K562 (cell line): ENCODE measurements around the gene ANKRD60. TPM values are rescaled to one million over a fixed set of nuclear protein-coding genes. Genes with fewer than 3 reads are reported as not detected.
A peak's percentile ranks its signal among the peaks of the same experiment; 100 is the strongest.

ENCODE experiments used
- BRCA1 ChIP-seq, 2 experiments: fragments of 450-650 bp in 1 of 2; sonication (generic) in 1 of 2; formaldehyde crosslinking in 1 of 2; IDR thresholded peaks; 2 replicates each; pipeline versions ENCODE4 v1.5.0 to v1.6.1; 2017 to 2020; ENCODE audit warnings: mild to moderate bottlenecking in 1 of 2, missing genetic modification reagents in 1 of 2
- CC2D1A ChIP-seq: fragments of 450-650 bp; IDR thresholded peaks from 2 replicates; pipeline ENCODE4 v1.6.1; 2017; ENCODE audit warnings: mild to moderate bottlenecking
- CTCFL ChIP-seq: IDR thresholded peaks from 2 replicates; pipeline ENCODE4 v1.6.1; 2011; ENCODE audit warnings: borderline replicate concordance, low read depth, mild to moderate bottlenecking, moderate library complexity, low read length; ENCODE audit not compliant: insufficient read depth, poor library complexity, severe bottlenecking
- DLX4 ChIP-seq: fragments of 250-450 bp; sonication (Bioruptor Pico); IDR thresholded peaks from 2 replicates; pipeline ENCODE4 v1.6.1; 2021; ENCODE audit warnings: mild to moderate bottlenecking
- ELK3 ChIP-seq: fragments of 450-650 bp; formaldehyde crosslinking; IDR thresholded peaks from 2 replicates; pipeline ENCODE4 v1.4.0; 2020; ENCODE audit warnings: mild to moderate bottlenecking
- KLF6 ChIP-seq: fragments of 250-450 bp; sonication (Bioruptor Pico); IDR thresholded peaks from 2 replicates; pipeline ENCODE4 v1.4.0; 2020; ENCODE audit warnings: mild to moderate bottlenecking, moderate library complexity, borderline replicate concordance
- RBFOX2 ChIP-seq: fragments of 200-400 bp; formaldehyde crosslinking; IDR thresholded peaks from 2 replicates; pipeline ENCODE4 v1.6.1; 2017; ENCODE audit warnings: low read depth, mild to moderate bottlenecking, low read length, moderate library complexity
- RFX1 ChIP-seq: fragments of 450-650 bp; IDR thresholded peaks from 2 replicates; pipeline ENCODE4 v1.6.1; 2016; ENCODE audit warnings: mild to moderate bottlenecking, moderate library complexity
- RNF2 ChIP-seq: sonication (generic); IDR thresholded peaks from 2 replicates; pipeline ENCODE4 v1.6.1; 2016
- RREB1 ChIP-seq: fragments of 250-450 bp; sonication (Bioruptor Pico); IDR thresholded peaks from 2 replicates; pipeline ENCODE4 v1.4.0; 2020
- SAFB ChIP-seq: fragments of 200-400 bp; formaldehyde crosslinking; IDR thresholded peaks from 2 replicates; pipeline ENCODE4 v1.6.1; 2017; ENCODE audit warnings: low read depth, low read length, borderline replicate concordance
- SIN3B ChIP-seq: fragments of 450-650 bp; IDR thresholded peaks from 2 replicates; pipeline ENCODE4 v1.6.1; 2017; ENCODE audit warnings: low read depth, mild to moderate bottlenecking, moderate library complexity
- TBP ChIP-seq: optimal IDR thresholded peaks from 2 replicates; pipeline ENCODE3; 2011; ENCODE audit warnings: low read depth, low read length, improper control_type of control experiment
- ZBTB49 ChIP-seq: sonication (generic); formaldehyde crosslinking; IDR thresholded peaks from 2 replicates; pipeline ENCODE4 v1.8.0; 2022; ENCODE audit warnings: missing genetic modification reagents, mild to moderate bottlenecking, borderline replicate concordance
- ZC3H4 ChIP-seq: sonication (generic); formaldehyde crosslinking; IDR thresholded peaks from 2 replicates; pipeline ENCODE4 v1.9.0; 2021; ENCODE audit warnings: missing genetic modification reagents, borderline replicate concordance
- polyA plus RNA-seq, 8 experiments: library from polyadenylated mRNA; depleted of rRNA in 4 of 8; stranded (reverse) in 5 of 8; unstranded in 3 of 8; fragments of >200 nt; fragmentation: Nextera tagmentation in 2 of 8; fragmentation: Illumina TruSeq in 1 of 8; extraction: Ambion mirVana in 2 of 8; extraction: Trizol in 1 of 8; gene quantifications; 2 replicates each; pipeline versions ENCODE4 v1.2.1 to v1.2.3, GENCODE V29; 2011 to 2014; ENCODE audit warnings: inconsistent platforms in 1 of 8, missing spikeins in 1 of 8
- total RNA-seq, 7 experiments: library from RNA; depleted of rRNA in 6 of 7; stranded (reverse); fragments of >200 nt in 6 of 7; fragmentation: Illumina TruSeq in 2 of 7; extraction: Trizol in 2 of 7; gene quantifications; 2 replicates each; pipeline versions ENCODE4 v1.2.1 to v1.2.3, GENCODE V29; 2011 to 2021; ENCODE audit warnings: low replicate concordance in 1 of 7

The ANKRD60 gene
- total and polyA plus RNA-seq, 9 of the 15 experiments (the other 6 are each of a cell fraction or from before 2014, with no cell fraction given) = not detected

- TF ChIP-seq TBP = peak; percentile 44
- no peak for TF ChIP-seq DLX4
- no peak for TF ChIP-seq BRCA1 (IDR thresholded peaks at IDR 0.05)
- no peak for TF ChIP-seq BRCA1 (CRISPR knock-in tag; IDR thresholded peaks at IDR 0.05)
- TF ChIP-seq RFX1 = no peak
- no peak for TF ChIP-seq ZBTB49
- TF ChIP-seq ZC3H4 = no peak
- TF ChIP-seq CTCFL = peak; percentile 84
- no peak for TF ChIP-seq KLF6 (CRISPR knock-in tag)
- TF ChIP-seq ELK3 (CRISPR knock-in tag) = no peak
- TF ChIP-seq RNF2 = no peak
- TF ChIP-seq RBFOX2 = 0 out of 2 replicates have a peak, but pooled peaks have one; percentile 28
- peak; percentile 47; the same call in 1 of the 2 replicates for TF ChIP-seq SAFB
- peak; percentile 52; the same call in 1 of the 2 replicates for TF ChIP-seq CC2D1A
- TF ChIP-seq RREB1 (CRISPR knock-in tag) = no peak
- TF ChIP-seq SIN3B = no peak
These were observed 18.6 kb downstream of the ANKRD60 start (continued) for GRCh38 chr20:58209652-58210397.
